Coronary artery (tissue), 2 donors: ENCODE measurements around the gene SPAG9.

ENCODE experiments used
- DNase-seq: peaks from one replicate; pipeline ENCODE4 v3.0.0-alpha.2; 2017; ENCODE audit warnings: low spot score
- H3K27ac ChIP-seq, 2 donors: fragments of 200-600 bp; sonication (generic); one replicate each; pipeline ENCODE4 v1.5.1; 2016 to 2019
- H3K4me3 ChIP-seq: fragments of 200-600 bp; sonication (generic); 2 replicates; pipeline ENCODE4 v1.5.1; 2016; ENCODE audit warnings: mild to moderate bottlenecking, moderate library complexity
- TF ChIP-seq, protein P1 (sequence below): fragments of 200-600 bp; sonication (generic); IDR thresholded peaks from one replicate; pipeline ENCODE4 v1.5.1; 2019; ENCODE audit warnings: antibody characterized with exemption

Gene SPAG9

DNA sequence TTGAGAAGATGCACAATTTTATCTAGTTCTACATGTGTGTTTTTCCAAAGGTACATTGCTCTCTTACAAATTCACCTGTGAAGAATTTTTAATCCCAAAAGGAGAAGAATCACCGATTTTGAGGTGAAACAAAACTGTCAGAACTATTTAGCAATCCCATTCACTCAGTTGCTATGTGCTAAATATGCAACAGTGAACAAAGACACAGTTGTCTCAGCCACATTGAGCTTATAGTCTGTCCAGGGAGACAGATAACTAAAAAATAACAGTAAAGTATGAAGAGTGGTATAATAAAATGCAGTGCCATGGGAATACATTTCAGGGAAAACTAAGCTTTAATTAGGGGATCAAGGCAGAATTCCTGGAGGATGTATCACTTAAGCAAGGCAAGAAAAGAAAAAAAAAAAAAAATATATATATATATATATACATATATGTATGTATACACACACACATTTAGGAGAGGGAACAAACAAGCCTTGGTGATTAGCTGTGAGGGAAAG, 110.4 kb downstream of the SPAG9 start:
- no peak for DNase-seq
- Histone ChIP-seq H3K4me3 (no peak overlapping the region), H3K27ac (no peak overlapping the region)
- TF ChIP-seq, protein P1, sequence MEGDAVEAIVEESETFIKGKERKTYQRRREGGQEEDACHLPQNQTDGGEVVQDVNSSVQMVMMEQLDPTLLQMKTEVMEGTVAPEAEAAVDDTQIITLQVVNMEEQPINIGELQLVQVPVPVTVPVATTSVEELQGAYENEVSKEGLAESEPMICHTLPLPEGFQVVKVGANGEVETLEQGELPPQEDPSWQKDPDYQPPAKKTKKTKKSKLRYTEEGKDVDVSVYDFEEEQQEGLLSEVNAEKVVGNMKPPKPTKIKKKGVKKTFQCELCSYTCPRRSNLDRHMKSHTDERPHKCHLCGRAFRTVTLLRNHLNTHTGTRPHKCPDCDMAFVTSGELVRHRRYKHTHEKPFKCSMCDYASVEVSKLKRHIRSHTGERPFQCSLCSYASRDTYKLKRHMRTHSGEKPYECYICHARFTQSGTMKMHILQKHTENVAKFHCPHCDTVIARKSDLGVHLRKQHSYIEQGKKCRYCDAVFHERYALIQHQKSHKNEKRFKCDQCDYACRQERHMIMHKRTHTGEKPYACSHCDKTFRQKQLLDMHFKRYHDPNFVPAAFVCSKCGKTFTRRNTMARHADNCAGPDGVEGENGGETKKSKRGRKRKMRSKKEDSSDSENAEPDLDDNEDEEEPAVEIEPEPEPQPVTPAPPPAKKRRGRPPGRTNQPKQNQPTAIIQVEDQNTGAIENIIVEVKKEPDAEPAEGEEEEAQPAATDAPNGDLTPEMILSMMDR, result no peak

DNA sequence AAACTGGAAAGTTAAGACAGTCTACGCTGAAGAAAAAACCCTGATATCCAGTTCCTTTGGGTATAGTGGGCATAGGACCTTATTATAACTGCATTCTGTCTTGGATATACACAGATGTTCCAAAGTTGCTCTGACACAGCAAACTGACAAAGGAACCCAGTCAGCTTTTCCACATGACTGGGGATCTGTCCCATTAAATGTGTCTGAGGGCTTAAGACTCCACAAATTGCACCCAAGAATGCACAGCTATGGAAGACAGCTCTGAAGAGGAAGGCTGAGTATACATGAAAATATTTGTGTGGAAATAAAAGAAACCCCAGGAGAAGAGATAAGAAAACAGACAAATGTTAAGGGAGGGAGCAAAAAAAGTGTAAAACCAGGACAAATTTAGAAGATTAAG, 114.1 kb downstream of the SPAG9 start:
- no peak overlapping the region for H3K4me3 ChIP-seq
- DNase-seq, result no peak
- TF ChIP-seq, protein P1, result no peak
- no peak overlapping the region for H3K27ac ChIP-seq

DNA sequence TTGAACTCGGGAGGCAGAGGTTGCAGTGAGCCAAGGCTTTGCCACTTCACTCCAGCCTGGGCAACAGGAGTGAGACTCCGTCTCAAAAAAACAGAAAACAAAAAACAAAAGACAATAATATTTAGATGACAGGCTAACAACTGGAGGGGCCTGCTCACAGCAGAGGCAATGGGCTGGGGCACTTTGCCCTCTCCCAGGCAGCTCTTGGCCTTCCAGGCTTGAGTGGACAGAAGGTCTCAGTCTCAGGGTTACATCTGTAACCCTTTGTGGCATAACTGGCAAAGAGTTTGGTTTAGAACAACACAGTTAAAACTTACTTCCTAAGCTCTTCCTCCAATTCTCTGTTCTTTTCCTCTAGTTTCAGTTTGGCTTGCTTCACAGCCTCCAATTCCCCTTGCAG, 114.9 kb downstream of the SPAG9 start:
- no peak for DNase-seq
- TF ChIP-seq, protein P1, result no peak
- Histone ChIP-seq H3K4me3 (no peak overlapping the region), H3K27ac (no peak overlapping the region)

DNA sequence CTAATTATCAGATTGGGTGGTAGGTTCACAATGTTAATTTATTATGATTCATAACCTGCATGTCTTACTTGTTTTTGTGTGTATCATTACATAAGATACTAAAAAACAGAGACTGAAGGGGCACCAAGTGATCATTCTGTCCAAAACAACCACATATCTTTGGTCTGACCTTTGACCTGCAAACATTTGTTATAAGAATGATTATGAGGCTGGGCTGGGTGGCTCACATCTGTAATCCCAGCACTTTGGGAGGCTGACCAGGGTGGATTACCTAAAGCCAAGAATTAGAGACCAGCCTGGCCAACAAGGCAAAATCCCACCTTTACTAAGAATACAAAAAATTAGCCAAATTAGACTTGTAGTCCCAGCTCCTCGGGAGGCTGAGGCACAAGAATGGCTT, 116.4 kb downstream of the SPAG9 start:
- DNase-seq, result no peak
- Histone ChIP-seq H3K4me3 (no peak overlapping the region), H3K27ac (no peak overlapping the region)
- TF ChIP-seq, protein P1, result no peak

DNA sequence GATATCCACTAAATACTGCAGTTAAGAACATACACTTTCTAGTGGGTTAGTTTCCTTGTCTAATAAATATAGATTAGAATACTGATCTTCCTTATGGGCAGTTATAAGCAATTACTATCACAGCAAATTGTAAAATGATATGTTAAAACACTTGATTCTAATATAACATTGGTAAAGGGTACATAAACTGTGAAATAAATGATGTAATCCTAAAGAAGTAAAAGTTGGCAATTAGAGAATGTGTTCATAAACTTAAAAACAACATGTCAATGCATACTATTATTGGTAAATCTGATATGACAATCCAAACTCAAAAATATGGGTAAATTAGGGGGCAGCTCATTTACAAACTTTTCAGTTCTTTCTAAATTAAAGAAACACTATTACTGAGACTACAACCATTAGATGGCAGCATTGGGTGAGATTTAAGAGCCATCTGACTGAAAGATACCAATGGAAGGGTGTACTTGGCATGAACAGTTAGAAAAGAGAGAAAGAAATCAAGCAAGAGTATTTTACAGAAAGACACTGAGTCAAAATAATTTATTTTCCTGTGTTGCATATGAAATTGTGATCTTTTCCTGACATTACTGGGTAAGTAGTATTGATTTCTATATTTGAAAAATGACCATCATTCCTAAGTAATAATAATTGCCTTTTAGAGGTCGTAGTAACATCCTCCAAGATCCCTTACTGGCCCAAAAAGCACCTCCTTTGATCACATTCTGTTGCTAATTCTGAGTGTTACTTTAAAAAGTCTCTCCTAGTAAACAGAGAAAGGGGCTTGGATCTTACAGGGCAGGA, 119.6 kb downstream of the SPAG9 start:
- DNase-seq, result no peak
- TF ChIP-seq, protein P1, result no peak
- H3K27ac ChIP-seq, result no peak overlapping the region
- no peak overlapping the region for H3K4me3 ChIP-seq

DNA sequence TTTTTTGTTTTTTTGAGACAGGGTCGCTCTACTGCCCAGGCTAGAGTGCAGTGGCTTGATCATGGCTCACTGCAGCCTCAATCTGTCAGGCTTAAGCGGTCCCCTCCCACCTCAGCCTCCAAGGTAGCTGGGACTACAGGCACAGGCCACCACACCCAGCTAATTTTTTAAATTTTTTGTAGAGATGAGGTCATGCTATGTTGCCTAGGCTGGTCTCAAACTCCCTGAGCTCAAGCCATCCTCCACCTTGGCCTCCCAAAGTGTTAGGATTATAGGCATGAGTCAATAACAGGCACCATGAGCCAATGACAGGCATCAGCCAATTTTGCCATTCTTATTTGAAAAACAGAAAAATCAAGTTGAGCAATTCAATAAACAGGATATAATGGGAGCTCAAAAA, 125.0 kb downstream of the SPAG9 start:
- TF ChIP-seq, protein P1, result no peak
- Histone ChIP-seq H3K4me3 (no peak overlapping the region), H3K27ac (no peak overlapping the region)
- DNase-seq, result no peak

DNA sequence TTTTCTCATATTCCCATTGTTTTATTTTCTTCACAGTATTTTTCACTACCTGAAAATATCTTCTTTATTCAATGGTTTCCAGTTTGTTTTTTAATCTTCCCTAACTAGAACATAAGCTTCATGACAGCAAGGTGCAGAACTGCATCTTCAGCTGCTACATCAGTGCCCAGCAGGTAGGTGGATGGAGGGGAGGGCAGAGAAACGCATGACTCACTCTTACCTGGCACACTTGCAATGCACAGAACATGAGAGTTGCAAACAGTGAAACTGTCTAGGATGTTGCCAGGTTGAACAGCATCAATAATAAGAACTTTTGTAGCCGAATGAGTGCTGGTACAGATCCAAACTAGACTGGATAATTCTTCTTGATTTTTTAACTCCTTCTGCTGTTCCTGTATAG, 127.1 kb downstream of the SPAG9 start:
- TF ChIP-seq, protein P1, result no peak
- Histone ChIP-seq H3K27ac (no peak overlapping the region), H3K4me3 (no peak overlapping the region)
- DNase-seq, result no peak
